Measurements from ENCODE around the gene FKBP3.
"Not testable (repeated sequence)": the region's sequence is repeated elsewhere in the genome, so short reads cannot be mapped to it uniquely, and the experiment has no call there.

The FKBP3 gene

GRCh38 chr14:45112896-45113781, 21.1 kb downstream of the FKBP3 start:
- no peak for DNase-seq (ENCODE audit: low read depth)

- DNase-seq (ENCODE audit: low read depth) = no peak
Observed at GRCh38 chr14:45104561-45104960, 29.7 kb downstream of the FKBP3 start.

- no peak for DNase-seq (ENCODE audit: low read depth)
Observed at GRCh38 chr14:45103806-45104205, 30.5 kb downstream of the FKBP3 start.

- DNase-seq (ENCODE audit: low read depth) = no peak
Observed at GRCh38 chr14:45096218-45096617, 38.1 kb downstream of the FKBP3 start.

- no peak for DNase-seq (ENCODE audit: low read depth)
Observed at GRCh38 chr14:45095143-45095542, 39.1 kb downstream of the FKBP3 start.

- DNase-seq (ENCODE audit: low read depth) = no peak
Observed at GRCh38 chr14:45094275-45094674, 40.0 kb downstream of the FKBP3 start.

GRCh38 chr14:45091710-45092109, 42.6 kb downstream of the FKBP3 start:
- DNase-seq (ENCODE audit: low read depth) = no peak

- no peak for DNase-seq (ENCODE audit: low read depth)
Observed at GRCh38 chr14:45089813-45090212, 44.5 kb downstream of the FKBP3 start.

- no peak for DNase-seq (ENCODE audit: low read depth)
Observed at GRCh38 chr14:45084946-45085346, 49.3 kb downstream of the FKBP3 start.

- DNase-seq (ENCODE audit: low read depth) = peak; percentile 80
Observed at GRCh38 chr14:45083976-45084722, 50.1 kb downstream of the FKBP3 start, which contains the start of gene PRPF39. Gene PRPF39 (plus strand): TSS chr14:45084116. CDS start chr14:45095240, 11,124 bp downstream.

GRCh38 chr14:45083617-45083975, 50.7 kb downstream of the FKBP3 start:
- no peak for DNase-seq (ENCODE audit: low read depth)

- no peak for DNase-seq (ENCODE audit: low read depth)
Observed at GRCh38 chr14:45082420-45082819, 51.9 kb downstream of the FKBP3 start.

- DNase-seq (ENCODE audit: low read depth) = not testable (repeated sequence)
Observed at GRCh38 chr14:45081096-45081495, 53.2 kb downstream of the FKBP3 start.

- DNase-seq (ENCODE audit: low read depth) = not testable (repeated sequence)
Observed at GRCh38 chr14:45080416-45080968, 53.8 kb downstream of the FKBP3 start.

GRCh38 chr14:45078323-45078722, 56.0 kb downstream of the FKBP3 start:
- no peak for DNase-seq (ENCODE audit: low read depth)

GRCh38 chr14:45073231-45073879, 60.9 kb downstream of the FKBP3 start:
- no peak for DNase-seq (ENCODE audit: low read depth)

- no peak for DNase-seq (ENCODE audit: low read depth)
Observed at GRCh38 chr14:45072126-45072525, 62.2 kb downstream of the FKBP3 start.

- DNase-seq (ENCODE audit: low read depth) = no peak
Observed at GRCh38 chr14:45070215-45070614, 64.1 kb downstream of the FKBP3 start.

- DNase-seq (ENCODE audit: low read depth) = no peak
Observed at GRCh38 chr14:45068396-45068795, 65.9 kb downstream of the FKBP3 start.

GRCh38 chr14:45066667-45067066, 67.6 kb downstream of the FKBP3 start:
- DNase-seq (ENCODE audit: low read depth) = no peak

GRCh38 chr14:45065956-45066355, 68.3 kb downstream of the FKBP3 start:
- no peak for DNase-seq (ENCODE audit: low read depth)

Data from GM04504 (cell line).